Cerebellar cortex (tissue), 1 donor: Measurements from ENCODE around the gene POU2AF2.
"Not testable (repeated sequence)": the region's sequence is repeated elsewhere in the genome, so short reads cannot be mapped to it uniquely, and the experiment has no call there.

Experiments used
- DNase-seq: peaks from one replicate; pipeline ENCODE4 v3.0.0-alpha.2; 2015; ENCODE audit warnings: low spot score

POU2AF2 gene

DNA sequence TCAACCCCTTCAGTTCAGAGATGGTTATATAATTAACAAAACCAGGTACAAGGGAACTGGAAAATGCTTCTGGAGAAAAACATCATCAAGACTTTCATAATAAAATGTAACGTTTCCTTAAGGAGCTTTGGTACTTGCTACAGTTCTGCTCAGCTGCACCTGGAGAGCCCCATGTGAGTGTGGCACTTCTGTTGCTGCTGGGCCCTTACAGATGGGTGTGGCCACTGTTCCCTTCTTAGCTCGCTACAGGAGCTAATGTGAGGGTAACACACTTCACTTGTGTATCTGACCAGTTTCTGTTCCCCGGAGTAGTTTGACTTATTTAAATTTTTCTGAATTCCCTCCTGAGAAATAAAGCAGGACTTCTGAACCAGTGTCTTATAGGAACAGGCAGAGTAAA is 56.8 kb downstream of the POU2AF2 start:
- no peak for DNase-seq

DNA sequence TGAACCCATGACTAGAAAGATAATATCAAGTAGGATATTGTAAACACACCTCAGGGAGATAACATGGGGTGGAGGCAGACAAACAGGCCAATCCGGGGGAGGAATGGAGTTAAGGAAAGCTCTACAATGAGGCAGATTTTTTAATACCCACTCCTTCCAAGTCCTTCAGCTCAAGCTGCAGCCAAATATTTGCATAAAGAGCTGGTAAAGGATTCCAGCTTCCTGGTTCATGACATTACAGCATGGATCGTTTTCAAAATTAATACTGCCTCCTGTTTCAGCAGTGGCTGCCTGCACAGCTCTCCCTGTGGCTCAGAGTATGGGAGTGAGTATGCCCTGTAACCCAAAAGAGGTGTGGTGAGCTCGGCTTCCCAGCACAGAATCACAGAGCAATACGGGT is 57.9 kb downstream of the POU2AF2 start:
- DNase-seq = no peak

DNA sequence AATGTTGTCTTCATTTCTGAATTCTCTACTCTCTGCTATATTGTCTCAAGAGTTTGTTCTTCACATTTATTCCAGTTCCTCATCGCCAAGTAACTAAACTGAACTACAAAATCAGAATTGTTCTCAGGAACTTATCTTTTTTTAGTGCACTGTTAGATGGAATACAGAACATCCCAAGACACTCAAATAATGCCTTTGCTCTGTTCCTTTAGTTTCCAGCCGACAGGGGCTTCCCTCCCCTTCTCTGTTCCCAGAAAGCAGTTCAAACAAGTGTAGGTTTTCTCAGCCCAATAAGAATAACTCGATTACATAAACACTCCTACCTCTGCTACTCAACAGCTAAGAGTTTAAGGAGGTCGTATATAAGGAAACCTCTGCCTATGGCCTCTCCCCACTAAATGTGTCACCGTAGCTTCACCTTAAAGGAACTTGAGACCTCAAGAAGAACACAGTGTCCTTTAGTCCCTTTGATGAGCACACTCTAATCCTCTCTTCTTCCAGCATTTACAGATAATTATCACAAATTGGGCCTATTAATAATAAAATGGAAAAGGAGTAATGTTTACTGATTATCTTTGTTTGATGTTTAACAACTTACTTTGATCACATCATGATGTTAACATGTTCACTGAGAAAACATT is 59.8 kb downstream of the POU2AF2 start:
- no peak for DNase-seq

DNA sequence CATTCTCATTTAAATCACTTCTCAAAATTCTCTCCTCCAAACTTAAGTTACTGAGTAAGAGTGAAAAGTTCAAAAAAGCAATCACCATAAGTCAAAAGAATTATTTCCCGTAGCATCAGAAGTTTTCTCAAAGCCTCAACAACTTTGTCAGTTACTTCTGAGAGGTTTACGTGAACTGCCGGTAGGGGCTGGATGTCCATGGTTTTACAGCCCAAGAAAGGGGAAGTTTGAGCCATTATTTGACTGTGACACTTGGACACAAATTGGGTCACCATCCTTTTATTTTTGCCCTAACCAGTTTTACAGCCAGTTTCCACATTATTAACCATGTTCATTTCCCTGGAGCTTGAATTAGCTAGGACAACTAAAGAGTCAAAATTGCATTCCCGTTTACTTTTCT is 60.4 kb downstream of the POU2AF2 start:
- no peak for DNase-seq

DNA sequence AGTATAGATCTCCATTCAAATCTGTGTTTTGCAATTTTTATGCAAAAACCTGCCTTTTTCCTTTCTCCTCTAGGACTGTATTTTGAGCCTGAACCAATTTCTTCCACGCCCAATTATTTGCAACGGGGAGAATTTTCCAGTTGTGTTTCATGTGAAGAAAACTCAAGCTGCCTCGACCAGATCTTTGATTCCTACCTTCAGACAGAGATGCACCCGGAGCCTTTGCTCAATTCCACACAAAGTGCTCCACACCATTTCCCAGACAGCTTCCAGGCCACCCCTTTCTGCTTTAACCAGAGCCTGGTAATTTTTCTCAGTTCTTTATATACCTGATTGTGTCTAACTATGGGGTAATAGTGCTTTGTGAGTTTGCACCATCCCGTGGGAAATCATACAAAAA is 60.8 kb downstream of the POU2AF2 start:
- no peak for DNase-seq

DNA sequence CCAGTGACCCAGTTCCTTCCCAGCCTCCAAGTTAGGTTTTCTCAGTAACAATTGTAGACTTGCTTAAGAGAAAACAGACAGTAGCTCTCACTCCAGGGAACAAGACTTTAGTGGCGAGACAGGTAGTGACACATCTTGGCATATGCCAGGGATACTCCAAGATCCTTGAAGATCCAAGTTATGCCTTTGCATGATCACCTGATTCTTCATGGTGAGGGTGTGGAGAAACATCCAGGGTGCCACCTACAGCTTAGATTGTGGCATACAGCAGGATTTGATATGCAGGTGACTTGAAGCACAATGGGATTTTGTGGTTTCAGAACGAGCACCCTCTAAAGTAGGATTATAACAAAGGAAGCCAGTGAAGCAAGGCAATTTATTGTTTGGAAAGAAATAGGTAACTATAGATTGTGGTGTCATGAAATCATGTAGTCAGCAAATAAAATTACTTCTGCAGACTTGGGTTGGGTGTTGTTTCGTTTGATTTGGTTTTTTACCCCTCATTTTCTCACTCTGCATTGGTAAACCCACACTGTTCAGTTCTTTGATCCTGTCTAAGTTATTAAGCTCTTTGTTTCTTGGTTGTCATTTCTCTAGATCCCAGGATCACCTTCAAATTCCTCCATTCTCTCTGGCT is 62.1 kb downstream of the POU2AF2 start:
- DNase-seq = no peak

DNA sequence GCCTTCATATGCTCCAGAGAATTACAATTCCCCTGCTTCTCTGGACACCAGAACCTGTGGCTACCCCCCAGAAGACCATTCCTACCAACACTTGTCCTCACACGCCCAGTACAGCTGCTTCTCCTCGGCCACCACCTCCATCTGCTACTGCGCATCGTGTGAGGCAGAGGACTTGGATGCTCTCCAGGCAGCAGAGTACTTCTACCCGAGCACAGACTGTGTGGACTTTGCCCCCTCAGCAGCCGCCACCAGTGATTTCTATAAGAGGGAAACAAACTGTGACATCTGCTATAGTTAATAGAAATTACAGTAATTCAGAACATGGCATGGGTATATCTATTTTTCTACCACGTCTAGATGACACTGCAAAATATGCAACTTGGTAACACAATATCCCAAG is 62.6 kb downstream of the POU2AF2 start:
- DNase-seq = no peak

DNA sequence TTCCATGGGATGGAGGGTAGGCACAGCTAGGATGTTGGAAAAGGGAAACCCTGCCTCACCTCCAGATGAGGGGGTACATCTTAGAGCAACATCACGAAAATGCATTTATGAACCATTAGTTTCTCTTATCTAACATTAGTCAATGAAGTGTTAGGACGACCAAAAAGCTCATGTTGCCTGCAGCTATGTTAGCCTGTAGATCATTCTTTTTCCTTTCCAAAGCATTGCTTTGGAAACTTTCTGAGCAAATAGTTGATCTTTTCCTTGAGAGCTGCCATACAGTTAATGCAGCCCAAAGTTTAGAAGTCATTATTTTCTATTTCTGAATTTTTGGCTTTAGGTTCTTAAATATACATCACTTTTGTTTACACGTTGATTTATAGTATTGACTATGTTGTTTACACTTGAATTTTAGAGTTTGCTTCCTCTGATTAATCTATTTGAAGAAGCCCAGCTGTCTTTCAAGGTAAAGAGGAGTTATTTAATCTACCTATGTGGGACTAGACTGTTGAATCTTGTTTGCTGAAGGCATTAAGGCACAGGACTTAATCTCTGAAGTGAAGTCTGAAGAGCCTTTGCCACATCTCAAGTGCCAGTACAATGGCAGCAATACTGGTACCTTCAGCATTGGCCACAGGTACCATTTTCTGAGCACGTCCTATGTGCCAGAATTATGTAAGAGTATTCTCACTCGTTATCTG is 63.8 kb downstream of the POU2AF2 start:
- no peak for DNase-seq

DNA sequence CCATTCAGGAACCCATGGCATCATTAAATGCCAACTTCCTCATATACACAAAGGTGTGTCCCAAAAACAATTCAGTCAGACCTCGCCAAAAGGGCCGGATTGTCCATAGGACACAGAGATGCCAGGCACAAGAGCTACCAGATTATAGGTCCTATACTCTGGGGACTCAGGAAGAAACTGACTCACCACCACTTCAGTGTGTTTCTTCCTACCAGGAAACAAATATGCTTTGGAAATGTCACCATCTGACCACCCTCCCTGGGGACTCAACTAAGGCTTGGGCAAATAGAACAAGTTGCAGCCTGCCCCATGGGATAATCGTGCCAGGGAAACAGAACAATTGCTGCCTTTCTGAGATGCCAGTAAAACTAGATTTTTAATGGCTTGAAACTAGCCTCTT is 64.6 kb downstream of the POU2AF2 start:
- no peak for DNase-seq

DNA sequence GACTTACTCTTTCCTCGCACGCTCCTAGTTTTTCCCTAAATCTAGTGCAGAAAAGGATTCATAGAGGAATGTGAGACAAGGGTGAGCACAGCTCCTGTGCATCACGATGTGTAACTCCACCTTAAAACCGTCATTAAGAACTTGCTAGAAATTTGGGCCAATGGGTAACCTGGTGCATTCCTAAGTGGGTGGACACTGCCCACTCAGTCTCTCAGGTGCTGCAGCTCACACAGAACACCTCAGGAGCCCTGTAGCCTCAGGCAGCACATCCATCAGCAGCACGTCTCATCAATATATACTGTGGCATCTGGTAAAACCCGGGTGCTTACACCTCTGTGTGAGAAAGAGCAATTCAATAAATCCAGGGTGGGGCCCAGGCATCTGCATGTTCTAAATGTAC is 65.2 kb downstream of the POU2AF2 start:
- DNase-seq = no peak

DNA sequence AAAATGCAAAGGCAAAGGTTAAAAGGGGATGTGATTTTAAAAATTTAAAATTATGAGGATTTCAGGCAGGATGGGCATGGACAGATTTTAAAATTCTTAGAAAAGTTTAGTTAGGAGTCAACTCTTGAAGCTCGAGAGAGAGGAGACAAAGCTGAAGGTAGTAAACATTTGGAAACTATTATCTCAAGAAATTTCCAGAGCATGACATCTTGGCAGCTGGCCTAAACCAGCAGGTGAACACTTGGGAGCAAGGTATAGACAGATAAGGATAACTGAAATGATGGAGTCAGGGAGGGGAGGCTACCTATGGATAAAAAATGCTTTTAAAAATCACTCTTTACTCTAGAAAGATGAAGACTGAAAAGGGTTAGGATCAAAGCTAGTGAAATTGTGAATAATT is 66.6 kb downstream of the POU2AF2 start:
- DNase-seq = no peak

DNA sequence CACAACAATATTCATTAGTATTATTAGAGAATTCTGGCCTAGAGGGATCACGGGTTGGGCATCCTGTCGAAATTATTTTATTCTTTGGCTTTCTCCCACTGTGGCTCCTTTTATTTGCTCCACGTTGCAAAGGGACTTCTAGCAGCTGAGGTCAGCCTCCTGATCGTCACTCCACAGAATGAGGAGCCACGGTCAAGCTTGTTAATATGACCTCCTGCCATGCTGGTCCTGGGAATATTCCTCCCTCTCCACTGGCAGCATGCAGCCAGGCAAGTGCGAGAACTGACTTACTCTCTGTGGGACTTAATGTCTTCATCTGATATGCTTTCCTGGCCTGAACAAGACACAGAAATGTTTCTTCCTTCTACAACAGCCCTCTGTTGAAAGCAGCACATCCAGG is 73.8 kb downstream of the POU2AF2 start:
- no peak for DNase-seq

DNA sequence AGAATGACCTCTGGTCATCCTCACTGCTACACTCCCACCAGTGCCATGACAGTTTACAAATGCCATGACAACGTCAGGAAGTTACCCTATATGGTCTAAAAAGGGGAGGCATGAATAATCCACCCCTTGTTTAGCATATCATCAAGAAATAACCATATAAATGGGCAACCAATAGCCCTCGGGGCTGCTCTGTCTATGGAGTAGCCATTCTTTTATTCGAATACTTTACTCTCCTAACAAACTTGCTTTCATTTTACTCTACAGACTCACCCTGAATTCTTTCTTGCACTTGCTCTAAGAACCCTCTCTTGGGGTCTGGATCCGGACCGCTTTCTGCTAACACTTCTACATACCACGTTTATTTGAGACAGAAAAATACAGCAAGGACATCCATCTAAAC is 74.7 kb downstream of the POU2AF2 start:
- DNase-seq = not testable (repeated sequence)

DNA sequence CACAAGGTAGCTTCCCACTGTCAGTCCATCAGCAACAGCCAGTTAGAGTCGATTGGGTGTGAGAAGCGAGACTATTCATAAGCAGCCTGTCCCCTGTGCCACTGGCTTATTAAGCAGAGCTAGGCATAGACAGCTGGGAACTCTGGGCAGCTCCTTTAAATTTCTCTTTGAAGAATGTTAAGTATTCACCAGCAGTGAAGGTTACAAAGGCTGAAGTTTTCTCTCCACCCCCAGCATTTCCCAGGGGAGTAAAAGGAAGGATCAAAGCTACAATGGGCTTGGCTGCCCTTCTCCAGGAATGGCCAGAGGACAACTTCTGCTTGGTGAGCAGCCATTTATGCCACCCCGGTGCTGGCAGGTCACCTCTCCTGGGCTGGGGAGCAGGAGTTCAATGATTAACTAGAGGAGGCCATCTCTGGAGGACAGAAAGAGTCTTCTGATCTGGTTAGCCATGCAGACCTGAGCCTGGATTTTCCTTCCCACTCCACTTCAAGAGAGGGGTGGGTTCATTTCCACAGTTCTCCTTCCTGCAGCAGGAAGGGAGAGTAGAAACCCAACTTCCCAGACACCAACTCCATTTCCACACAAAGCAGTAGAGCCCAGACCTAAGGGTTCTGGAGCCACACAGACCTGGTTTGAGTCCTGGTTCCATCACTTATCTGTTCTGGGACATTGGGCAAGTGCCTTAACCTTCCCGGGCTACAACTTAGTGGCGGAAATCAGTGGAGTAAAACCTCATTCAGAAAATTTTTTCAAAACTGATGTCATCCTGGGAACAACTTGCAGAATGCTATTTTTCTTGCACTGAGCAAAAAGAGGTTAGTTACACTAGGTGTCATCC is 75.4 kb downstream of the POU2AF2 start:
- no peak for DNase-seq

DNA sequence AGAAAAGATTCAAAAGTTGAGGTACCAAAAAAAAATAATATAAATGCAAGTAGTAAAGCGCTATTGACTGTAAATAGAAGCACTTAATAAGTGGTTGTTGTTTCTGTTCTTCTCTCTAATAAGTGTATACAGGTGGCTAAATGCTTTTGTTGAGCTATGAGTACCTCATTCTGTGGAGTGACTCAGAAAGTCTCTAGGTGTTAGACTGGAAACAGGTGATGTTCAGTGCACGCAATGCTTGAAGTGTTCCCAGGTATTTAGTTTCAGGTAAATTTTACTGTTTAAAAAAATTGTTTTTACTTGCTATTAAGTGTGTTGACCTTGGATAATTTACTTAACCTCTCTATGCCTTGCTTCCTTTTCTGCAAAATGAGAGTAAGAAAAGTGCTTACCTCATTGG is 77.0 kb downstream of the POU2AF2 start:
- no peak for DNase-seq

DNA sequence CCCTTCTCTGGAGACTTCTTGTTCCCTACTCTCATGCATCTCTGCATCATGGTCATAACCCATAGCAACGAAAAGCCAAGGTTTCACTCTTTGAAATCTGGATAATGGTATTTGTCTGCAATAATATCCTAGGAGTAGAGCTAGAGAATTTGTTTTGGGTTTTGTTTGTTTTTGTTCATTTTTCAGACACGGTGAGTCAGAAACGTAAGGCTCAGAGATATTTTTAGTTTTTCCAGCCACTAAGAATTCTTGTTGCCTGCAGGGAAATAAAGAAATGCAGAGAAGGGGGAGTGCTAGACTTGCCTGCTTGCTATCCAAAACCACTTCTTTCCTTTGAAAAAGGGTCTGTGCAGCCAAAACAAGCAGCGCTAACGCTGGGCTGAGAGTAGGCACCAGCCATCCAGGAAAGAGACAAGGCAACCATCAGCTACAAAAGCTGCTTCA is 78.8 kb downstream of the POU2AF2 start:
- DNase-seq = no peak

DNA sequence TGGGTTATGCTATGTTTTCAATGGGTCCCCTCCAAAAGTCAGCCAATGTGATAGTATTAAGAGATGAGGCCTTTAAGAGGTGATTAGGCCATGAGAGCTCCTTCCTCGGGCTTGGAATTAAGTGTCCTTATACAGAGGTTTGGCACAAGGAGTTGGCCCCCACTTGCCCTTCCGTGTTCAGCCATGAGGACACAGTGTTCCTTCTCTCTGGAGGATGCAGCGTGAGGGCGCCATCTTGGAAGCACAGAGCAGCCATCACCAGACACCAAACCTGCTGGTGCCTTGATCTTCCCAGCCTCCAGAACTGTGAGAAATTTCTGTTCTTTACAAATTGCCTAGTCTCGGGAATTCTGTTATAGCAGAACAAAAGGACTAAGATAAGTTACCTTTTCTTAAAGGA is 79.7 kb downstream of the POU2AF2 start:
- DNase-seq = no peak

DNA sequence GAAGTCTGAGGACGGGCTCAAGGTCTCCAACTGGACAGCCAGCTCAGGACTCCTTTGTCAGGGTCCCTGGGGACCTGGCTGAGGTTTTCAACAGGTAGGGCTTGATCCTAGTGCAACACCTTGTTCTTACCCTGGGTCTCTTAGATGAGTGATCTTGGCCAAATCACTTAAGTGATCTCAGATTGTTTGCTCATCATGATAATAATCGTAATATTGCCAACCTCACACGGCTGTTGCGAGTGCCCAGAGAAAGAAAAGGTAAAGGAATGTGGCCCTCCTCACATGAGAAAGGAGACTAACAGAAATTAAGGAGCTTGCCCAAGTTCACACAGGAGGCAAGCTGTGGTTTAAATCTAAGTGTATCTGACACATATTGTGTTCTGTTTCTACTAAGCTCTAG is 81.3 kb downstream of the POU2AF2 start:
- DNase-seq = no peak

DNA sequence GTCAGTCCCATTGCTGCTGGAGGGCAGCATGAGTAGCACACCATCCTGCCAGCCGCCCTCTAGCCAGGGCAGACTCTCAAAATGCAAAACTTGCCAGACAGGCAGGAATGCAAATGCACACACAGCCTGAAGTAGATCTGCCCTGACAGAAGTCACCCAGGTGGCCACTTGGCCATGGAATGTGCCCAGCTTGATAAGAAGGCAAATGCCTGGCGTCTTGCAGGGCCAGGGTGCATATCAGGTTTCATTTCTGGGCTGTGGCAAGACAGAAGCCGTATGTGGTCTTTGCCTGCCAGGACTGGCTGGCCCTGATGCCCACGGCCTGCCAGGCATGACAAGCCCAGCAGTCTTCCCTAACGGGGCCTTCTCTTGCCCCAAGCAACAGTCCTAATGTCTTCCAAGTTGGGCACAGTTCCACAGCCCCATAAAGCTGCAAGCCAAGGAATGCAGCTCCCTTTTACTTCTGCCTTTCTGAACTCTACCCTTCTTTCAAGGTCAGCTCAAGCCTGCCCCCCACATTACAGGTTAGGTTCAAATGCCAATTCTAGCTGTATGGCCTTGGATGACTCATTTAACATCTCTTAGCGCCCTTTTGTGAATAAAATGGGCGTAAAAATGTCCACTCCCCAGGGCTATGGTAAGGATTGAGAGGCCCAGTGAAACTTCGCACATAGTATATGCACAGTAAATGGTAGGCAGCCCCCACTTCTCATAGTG is 82.5 kb downstream of the POU2AF2 start:
- DNase-seq = peak; percentile 98

DNA sequence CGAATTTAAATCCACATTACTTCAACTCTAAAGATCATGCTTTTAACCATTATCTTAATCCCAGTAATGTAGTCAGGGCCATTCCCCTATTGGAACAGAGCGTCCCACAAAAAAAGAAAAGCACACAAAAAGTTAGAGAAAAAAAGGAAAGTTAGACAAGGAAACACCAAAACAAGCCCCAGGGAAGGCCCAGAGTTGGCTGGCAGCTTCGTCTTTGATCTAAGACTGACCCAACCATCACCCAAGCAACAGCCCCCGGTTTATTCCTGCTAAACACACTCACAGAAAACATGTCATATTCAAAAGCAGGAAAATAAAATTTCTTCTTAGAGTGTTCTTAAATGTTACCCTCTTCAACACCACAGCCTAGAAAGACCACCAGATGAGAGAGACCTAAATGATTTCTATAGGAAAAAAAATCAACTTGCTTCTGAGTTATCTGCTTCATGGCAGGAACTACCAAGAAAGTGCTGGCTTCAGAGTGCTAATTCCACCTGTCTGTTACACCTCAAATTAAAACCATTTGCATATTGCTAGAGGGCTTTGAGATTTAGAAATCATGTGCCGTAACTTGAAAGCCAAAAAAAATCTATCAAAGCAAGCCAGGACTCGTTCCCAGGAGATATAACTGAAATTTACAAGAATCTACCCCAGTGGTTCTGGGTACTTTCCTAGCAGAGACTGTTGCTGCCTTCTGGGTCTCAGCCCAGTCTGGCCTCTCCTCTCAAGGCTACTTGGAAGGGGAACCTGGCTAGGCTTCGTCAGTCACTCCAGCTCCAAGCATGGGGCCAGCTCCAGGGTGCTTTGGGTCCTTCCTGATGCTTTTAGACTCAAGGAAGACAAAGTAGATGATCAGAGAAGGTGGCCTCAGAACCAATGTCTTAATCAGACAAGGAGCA is 84.0 kb downstream of the POU2AF2 start:
- peak; percentile 11 for DNase-seq
